SK-N-SH (cell line): Measurements from ENCODE around the gene ZNF219. TPM values are rescaled to one million over a fixed set of nuclear protein-coding genes. Genes with fewer than 3 reads are reported as not detected.

Experiments used
- CTCF ChIA-PET: fragments of 300-600, 350-600 bp; formaldehyde crosslinking; extraction: SDS; loops from one replicate; lab custom pipeline; 2021; lab: Yijun Ruan, JAX
- POLR2A ChIA-PET: fragments of 350-600 bp; sonication (Branson Sonifier 250); formaldehyde crosslinking; extraction: SDS; loops from one replicate; lab custom pipeline; 2020; ENCODE audit warnings: antibody characterized with exemption, inconsistent platforms; lab: Yijun Ruan, JAX
- DNase-seq: peaks from one replicate; pipeline ENCODE4 v3.0.0; 2012
- H2AFZ ChIP-seq: fragments of 200-600 bp; sonication (generic); 2 replicates; pipeline ENCODE4 v1.8.1; 2016; ENCODE audit warnings: antibody characterized with exemption, mild to moderate bottlenecking, low read depth
- H3F3A ChIP-seq: fragments of 200-600 bp; sonication (generic); replicated peaks from 2 replicates; pipeline ENCODE3; 2016; ENCODE audit warnings: antibody characterized with exemption, mild to moderate bottlenecking; ENCODE audit not compliant: insufficient read depth
- H3K27ac ChIP-seq, 2 experiments: fragments of 200-500 bp in 1 of 2; fragments of 200-600 bp in 1 of 2; sonication (Bioruptor generic) in 1 of 2; sonication (generic), shearing (Covaris generic) in 1 of 2; 2 replicates each; pipeline versions ENCODE4 v1.5.1 to v1.6.1; 2014 to 2016; ENCODE audit warnings: low read depth in 2 of 2, inconsistent platforms in 1 of 2, low read length in 1 of 2, mild to moderate bottlenecking in 1 of 2, mixed read lengths in 1 of 2
- H3K27me3 ChIP-seq: fragments of 200-600 bp; sonication (generic), shearing (Covaris generic); 2 replicates; pipeline ENCODE4 v1.6.1; 2016; ENCODE audit warnings: mixed run types; ENCODE audit not compliant: insufficient read depth
- H3K36me3 ChIP-seq, 2 experiments: fragments of 200-500 bp in 1 of 2; fragments of 200-600 bp in 1 of 2; sonication (Bioruptor generic) in 1 of 2; sonication (generic) in 1 of 2; replicated peaks in 1 of 2; 2 replicates each; pipeline versions ENCODE3 to v1.5.1; 2014 to 2016; ENCODE audit warnings: low read length in 1 of 2, mild to moderate bottlenecking in 1 of 2; ENCODE audit not compliant: insufficient read depth in 2 of 2, control insufficient read depth in 1 of 2
- H3K4me1 ChIP-seq, 2 experiments: fragments of 200-500 bp in 1 of 2; fragments of 200-600 bp in 1 of 2; sonication (Bioruptor generic) in 1 of 2; sonication (generic), shearing (Covaris generic) in 1 of 2; 2 replicates each; pipeline versions ENCODE4 v1.5.1 to v1.6.1; 2014 to 2016; ENCODE audit warnings: low read depth in 1 of 2, low read length in 1 of 2, mixed run types in 1 of 2; ENCODE audit not compliant: insufficient read depth in 2 of 2, control insufficient read depth in 1 of 2
- H3K4me2 ChIP-seq: fragments of 200-600 bp; sonication (generic), shearing (Covaris generic); 2 replicates; pipeline ENCODE4 v1.6.1; 2017; ENCODE audit warnings: mixed run types
- H3K4me3 ChIP-seq, 2 experiments: fragments of 200-500 bp in 1 of 2; fragments of 200-600 bp in 1 of 2; sonication (Bioruptor generic) in 1 of 2; sonication (generic), shearing (Covaris generic) in 1 of 2; 2 replicates each; pipeline versions ENCODE4 v1.5.1 to v1.8.1; 2014 to 2016; ENCODE audit warnings: low read depth in 2 of 2, inconsistent platforms in 1 of 2, low read length in 1 of 2, mild to moderate bottlenecking in 1 of 2, mixed read lengths in 1 of 2, moderate library complexity in 1 of 2
- H3K79me2 ChIP-seq: fragments of 200-600 bp; sonication (generic); 2 replicates; pipeline ENCODE4 v1.8.1; 2017; ENCODE audit warnings: mild to moderate bottlenecking; ENCODE audit not compliant: insufficient read depth
- H3K9ac ChIP-seq: fragments of 200-600 bp; sonication (generic); 2 replicates; pipeline ENCODE4 v1.6.1; 2017; ENCODE audit warnings: mixed run types
- H3K9me2 ChIP-seq: fragments of 200-600 bp; sonication (generic); 2 replicates; pipeline ENCODE4 v1.6.1; 2017; ENCODE audit warnings: mixed run types
- H3K9me3 ChIP-seq: fragments of 200-600 bp; sonication (generic); 2 replicates; pipeline ENCODE4 v1.6.1; 2017; ENCODE audit warnings: mixed run types, mild to moderate bottlenecking, moderate library complexity
- H4K20me1 ChIP-seq: fragments of 200-600 bp; sonication (generic); 2 replicates; pipeline ENCODE4 v1.6.1; 2017; ENCODE audit warnings: mild to moderate bottlenecking, mixed run types; ENCODE audit not compliant: insufficient read depth
- ELF1 ChIP-seq: IDR thresholded peaks from 2 replicates; pipeline ENCODE4 v1.4.0; 2012
- EP300 ChIP-seq, 2 experiments: IDR thresholded peaks; 2 replicates each; pipeline versions ENCODE4 v1.4.0 to v1.6.1; 2012; ENCODE audit warnings: borderline replicate concordance in 1 of 2, low read depth in 1 of 2, low read length in 1 of 2
- EZH2phosphoT487 ChIP-seq: fragments of 200-600 bp; sonication (generic); IDR thresholded peaks from 2 replicates; pipeline ENCODE4 v1.6.1; 2017; ENCODE audit warnings: low read depth, mixed run types, mild to moderate bottlenecking, antibody characterized with exemption, moderate library complexity, borderline replicate concordance
- FOXJ3 ChIP-seq: sonication (generic); formaldehyde crosslinking; IDR thresholded peaks from 2 replicates; pipeline ENCODE4 v1.5.1; 2020; ENCODE audit warnings: mild to moderate bottlenecking, missing genetic modification reagents
- FOXM1 ChIP-seq: IDR thresholded peaks from 2 replicates; pipeline ENCODE4 v1.4.0; 2012; ENCODE audit warnings: low read depth, mild to moderate bottlenecking
- IRF3 ChIP-seq: fragments of 150-350 bp; IDR thresholded peaks from 2 replicates; pipeline ENCODE4 v1.6.1; 2016; ENCODE audit warnings: mild to moderate bottlenecking, low read depth, low read length
- JUND ChIP-seq: IDR thresholded peaks from 2 replicates; pipeline ENCODE4 v1.4.0; 2012
- MAX ChIP-seq: IDR thresholded peaks from 2 replicates; pipeline ENCODE4 v1.4.0; 2012; ENCODE audit warnings: low read depth
- MXI1 ChIP-seq: IDR thresholded peaks from 2 replicates; pipeline ENCODE4 v1.6.1; 2012; ENCODE audit warnings: mild to moderate bottlenecking, low read depth, low read length, improper control_type of control experiment
- NFIC ChIP-seq: IDR thresholded peaks from 2 replicates; pipeline ENCODE4 v1.4.0; 2012; ENCODE audit warnings: borderline replicate concordance
- NRF1 ChIP-seq: IDR thresholded peaks from 2 replicates; pipeline ENCODE4 v1.6.1; 2012; ENCODE audit warnings: low read depth, mild to moderate bottlenecking, low read length
- PBX3 ChIP-seq: IDR thresholded peaks from 2 replicates; pipeline ENCODE4; 2012
- POLR2AphosphoS5 ChIP-seq: IDR thresholded peaks from 2 replicates; pipeline ENCODE4 v1.6.1; 2012; ENCODE audit warnings: low read depth, low read length
- RAD21 ChIP-seq: IDR thresholded peaks from 2 replicates; pipeline ENCODE4 v1.6.1; 2012; ENCODE audit warnings: mild to moderate bottlenecking, low read length
- REST ChIP-seq: IDR thresholded peaks from 2 replicates; pipeline ENCODE4 v1.6.1; 2012; ENCODE audit warnings: mild to moderate bottlenecking, low read depth, low read length, moderate library complexity
- RXRA ChIP-seq: IDR thresholded peaks from 2 replicates; pipeline ENCODE4 v1.4.0; 2012; ENCODE audit warnings: low read depth, mild to moderate bottlenecking, borderline replicate concordance
- SIN3A ChIP-seq: IDR thresholded peaks from 2 replicates; pipeline ENCODE4 v1.6.1; 2012; ENCODE audit warnings: low read depth, mild to moderate bottlenecking, low read length, moderate library complexity, borderline replicate concordance
- TCF12 ChIP-seq: IDR thresholded peaks from 2 replicates; pipeline ENCODE4 v1.4.0; 2012
- TEAD4 ChIP-seq: IDR thresholded peaks from 2 replicates; pipeline ENCODE4 v1.4.0; 2012; ENCODE audit warnings: mild to moderate bottlenecking, borderline replicate concordance; ENCODE audit not compliant: insufficient read depth
- USF1 ChIP-seq: IDR thresholded peaks from 2 replicates; pipeline ENCODE4 v1.4.0; 2012; ENCODE audit warnings: low read depth, borderline replicate concordance
- USF2 ChIP-seq: fragments of 150-350 bp; IDR thresholded peaks from 2 replicates; pipeline ENCODE4 v1.6.1; 2017; ENCODE audit warnings: antibody characterized with exemption, low read length, low read depth, borderline replicate concordance
- WGBS: methylation state at CpG from one replicate; pipeline ENCODE4 v1.1.6; 2017; ENCODE audit warnings: low lambda C conversion rate; 5-methylcytosine and 5-hydroxymethylcytosine counted together
- polyA plus RNA-seq, 3 experiments: library from polyadenylated mRNA; depleted of rRNA; stranded (reverse); fragments of >200 nt; gene quantifications; 2 replicates each; pipeline ENCODE4 v1.2.3, GENCODE V29; 2012

ZNF219 gene
- polyA plus RNA-seq, 1 of the 3 experiments (the other 2 are of a cell fraction) = 24.1 TPM

- WGBS = 55% methylated on average over 2 of the region's 2 CpGs
- H3K27me3 ChIP-seq = no peaks in the 10 kb centered on the region
- POLR2A ChIA-PET = interaction anchor here (0.6 kb wide), 1 partner anchor 1806 kb away, joined by 3 read pairs; no protein-coding TSS in a partner anchor
- H3K36me3 ChIP-seq = no peaks in the 10 kb centered on the region
- H3K27ac ChIP-seq = peak overlapping the region in 1 of 2 experiments; percentile 43; a peak in 1 of 4 replicates
- H3K4me2 ChIP-seq = no peak overlapping the region
- H3K4me3 ChIP-seq = no peak overlapping the region
- H3K9me2 ChIP-seq = no peaks in the 10 kb centered on the region
- no peak overlapping the region for H3K9ac ChIP-seq
- peaks cover 9% of the 10 kb centered on the region for H3F3A ChIP-seq
- H3K9me3 ChIP-seq = no peaks in the 10 kb centered on the region
- H4K20me1 ChIP-seq = no peaks in the 10 kb centered on the region
- no peak for DNase-seq
- TF ChIP-seq JUND (0 out of 2 replicates have a peak, but pooled peaks have one; percentile 7), NFIC (0 out of 2 replicates have a peak, but pooled peaks have one; percentile 8), USF2 (no peak), NRF1 (no peak), TEAD4 (no peak), FOXJ3 (CRISPR knock-in tag) (no peak), TCF12 (no peak), EP300 (IDR thresholded peaks at IDR 0.05; ENCODE audit: borderline replicate concordance in 1 of 2, low read depth in 1 of 2, low read length in 1 of 2) (no peak), MAX (no peak), PBX3 (0 out of 2 replicates have a peak, but pooled peaks have one; percentile 4), POLR2AphosphoS5 (no peak), REST (no peak), EZH2phosphoT487 (no peak), SIN3A (no peak), MXI1 (no peak), ELF1 (no peak), FOXM1 (no peak), USF1 (no peak), RAD21 (no peak), IRF3 (no peak), RXRA (no peak)
- TF ChIP-seq, all 33 proteins: peak for 3
- peaks cover 0 to 20% of the 10 kb centered on the region in 2 experiments; a peak in 2 of 4 replicates for H3K4me1 ChIP-seq
- no peak overlapping the region for H2AFZ ChIP-seq
- H3K79me2 ChIP-seq = no peaks in the 10 kb centered on the region
- CTCF ChIA-PET = interaction anchor here (0.8 to 3.0 kb wide), 7 partner anchors 7 to 76 kb away, joined by 3 to 16 read pairs (median 12); no protein-coding TSS in a partner anchor
These were observed 51.1 kb downstream of the ZNF219 start for GRCh38 chr14:21047378-21047781.
